GM23338 (cell line): ENCODE results near the gene RAD51B. TPM values are rescaled to one million over a fixed set of nuclear protein-coding genes. Genes with fewer than 3 reads are reported as not detected.
A peak's percentile ranks its signal among the peaks of the same experiment; 100 is the strongest.

Experiments used
- ATAC-seq: fragments of 200-7000 bp; cut with Tn5 transposase; 3 replicates; pipeline ENCODE4 v1.9.1; 2020
- DNase-seq: peaks from one replicate; pipeline ENCODE4 v3.0.0-alpha.2; 2015; ENCODE audit warnings: low spot score
- H2AFZ ChIP-seq: fragments of 200-600 bp; sonication (generic); 2 replicates; pipeline ENCODE4 v1.8.0; 2016; ENCODE audit warnings: antibody characterized with exemption, mild to moderate bottlenecking, moderate library complexity
- H3F3A ChIP-seq: fragments of 200-600 bp; sonication (generic); replicated peaks from 2 replicates; pipeline ENCODE4 v1.8.0; 2017; ENCODE audit warnings: antibody characterized with exemption, mixed run types, low read depth
- H3K27ac ChIP-seq: fragments of 200-600 bp; sonication (generic); 2 replicates; pipeline ENCODE4 v1.6.1; 2016; ENCODE audit warnings: low read depth
- H3K27me3 ChIP-seq: fragments of 200-600 bp; sonication (generic); 2 replicates; pipeline ENCODE4 v1.8.0; 2016; ENCODE audit warnings: mild to moderate bottlenecking, mixed run types, moderate library complexity; ENCODE audit not compliant: insufficient read depth
- H3K36me3 ChIP-seq: fragments of 200-600 bp; sonication (generic); 2 replicates; pipeline ENCODE4 v1.8.0; 2016; ENCODE audit warnings: mild to moderate bottlenecking; ENCODE audit not compliant: insufficient read depth
- H3K4me1 ChIP-seq: fragments of 200-600 bp; sonication (generic); 2 replicates; pipeline ENCODE4 v1.8.0; 2016; ENCODE audit warnings: mild to moderate bottlenecking, moderate library complexity; ENCODE audit not compliant: insufficient read depth
- H3K4me2 ChIP-seq: fragments of 200-600 bp; sonication (generic); 2 replicates; pipeline ENCODE4 v1.7.1; 2017; ENCODE audit warnings: mixed run types
- H3K4me3 ChIP-seq: fragments of 200-600 bp; sonication (generic); 2 replicates; pipeline ENCODE4 v1.6.1; 2016; ENCODE audit warnings: mixed run types
- H3K79me2 ChIP-seq: fragments of 200-600 bp; sonication (generic); replicated peaks from 2 replicates; pipeline ENCODE4 v1.8.0; 2017; ENCODE audit warnings: mild to moderate bottlenecking; ENCODE audit not compliant: insufficient read depth
- H3K9me2 ChIP-seq: fragments of 200-600 bp; sonication (generic); 2 replicates; pipeline ENCODE4 v1.8.0; 2017; ENCODE audit not compliant: insufficient read depth
- H4K20me1 ChIP-seq: fragments of 200-600 bp; sonication (generic); replicated peaks from 2 replicates; pipeline ENCODE4 v1.8.0; 2017; ENCODE audit warnings: mild to moderate bottlenecking; ENCODE audit not compliant: insufficient read depth
- H3K27ac Mint-ChIP-seq: 2 replicates; pipeline ENCODE4 v1.8.0; 2020; ENCODE audit warnings: inconsistent platforms, mild to moderate bottlenecking, moderate library complexity, mixed read lengths
- H3K27me3 Mint-ChIP-seq: 3 replicates; pipeline ENCODE4 v1.8.0; 2022; ENCODE audit warnings: low read depth, mild to moderate bottlenecking, moderate library complexity, mixed read lengths, inconsistent platforms; ENCODE audit not compliant: insufficient read depth, poor library complexity
- H3K36me3 Mint-ChIP-seq: 3 replicates; pipeline ENCODE4 v1.8.0; 2021; ENCODE audit warnings: low read depth, mild to moderate bottlenecking, inconsistent platforms, moderate library complexity, mixed read lengths
- H3K4me1 Mint-ChIP-seq: 3 replicates; pipeline ENCODE4 v1.8.0; 2020; ENCODE audit warnings: mild to moderate bottlenecking, inconsistent platforms, mixed read lengths
- H3K4me3 Mint-ChIP-seq: 3 replicates; pipeline ENCODE4 v1.8.0; 2021; ENCODE audit warnings: moderate library complexity, mild to moderate bottlenecking, inconsistent platforms, mixed read lengths
- H3K9me3 Mint-ChIP-seq: 3 replicates; pipeline ENCODE4 v1.8.0; 2020; ENCODE audit warnings: moderate library complexity, mild to moderate bottlenecking, inconsistent platforms, mixed read lengths
- CTCF ChIP-seq, 2 experiments: fragments of 200-600 bp in 1 of 2; sonication (generic) in 1 of 2; conservative IDR thresholded peaks; 2 replicates each; pipeline versions ENCODE4 v1.5.1 to v1.6.1; 2016 to 2017; ENCODE audit warnings: antibody characterized with exemption in 2 of 2, low read depth in 2 of 2, mild to moderate bottlenecking in 2 of 2, moderate library complexity in 1 of 2
- EZH2phosphoT487 ChIP-seq: fragments of 200-600 bp; sonication (generic); IDR thresholded peaks from one replicate; pipeline ENCODE4 v1.8.1; 2018; ENCODE audit warnings: antibody characterized with exemption; ENCODE audit not compliant: unreplicated experiment
- REST ChIP-seq: IDR thresholded peaks from one replicate; pipeline ENCODE4 v1.6.1; 2018; ENCODE audit warnings: antibody characterized with exemption; ENCODE audit not compliant: unreplicated experiment
- STAT1 ChIP-seq: IDR thresholded peaks from one replicate; pipeline ENCODE4 v1.6.1; 2016; ENCODE audit warnings: antibody characterized with exemption; ENCODE audit not compliant: unreplicated experiment
- ZNF331 ChIP-seq: fragments of 250-450 bp; sonication (Bioruptor Pico); IDR thresholded peaks from 2 replicates; pipeline ENCODE4 v1.5.0; 2020; ENCODE audit warnings: low read depth, mild to moderate bottlenecking, moderate library complexity
- polyA plus RNA-seq: library from polyadenylated mRNA; unstranded; fragments of >200 nt; fragmentation: Nextera tagmentation; extraction: Ambion mirVana; gene quantifications from 2 replicates; pipeline ENCODE4 v1.2.1, GENCODE V29; 2016
- total RNA-seq: library from RNA; depleted of rRNA; stranded (reverse); fragments of >200 nt; shearing (Covaris generic); gene quantifications from 2 replicates; pipeline ENCODE4 v1.2.3, GENCODE V29; 2014
- TF ChIP-seq, protein P1 (sequence below): IDR thresholded peaks from 2 replicates; pipeline ENCODE4 v1.6.1; 2016; ENCODE audit warnings: antibody characterized with exemption

RAD51B gene
- total and polyA plus RNA-seq, 2 experiments from 2014 or later = 15.7 to 29.1 TPM

DNA sequence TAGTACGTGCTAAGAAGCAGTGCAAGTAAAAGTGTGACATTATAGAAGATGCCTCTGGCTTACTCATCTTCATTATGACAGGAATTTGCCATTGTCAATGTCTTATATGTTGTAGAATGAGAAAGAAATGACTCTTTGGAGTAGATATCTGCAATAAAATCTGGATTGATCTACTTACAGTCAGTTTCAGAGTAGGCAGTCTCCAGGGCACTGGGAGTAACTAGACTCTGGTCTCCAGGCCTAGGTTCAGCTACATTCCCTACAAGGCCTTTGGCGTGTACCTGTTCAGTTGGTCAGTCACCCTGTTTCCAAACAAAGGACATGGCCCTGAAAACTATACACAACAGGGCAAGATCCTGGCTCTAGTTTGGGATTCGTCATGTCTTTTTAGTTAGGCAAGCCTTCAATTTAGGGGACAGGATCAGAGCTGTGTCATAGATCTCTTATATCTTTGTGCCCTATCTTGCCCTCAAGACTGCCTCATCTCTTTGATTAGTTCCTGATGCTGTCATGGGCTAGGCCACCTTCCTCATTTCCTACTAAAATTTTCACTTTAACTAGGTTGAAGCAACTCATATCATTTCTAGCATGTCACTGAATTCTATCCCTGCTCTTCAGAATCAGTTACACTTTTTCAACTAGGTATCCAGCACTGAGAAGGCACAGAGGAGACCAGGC, 410.0 kb downstream of the RAD51B start:
- H3K4me3 ChIP-seq = no peak overlapping the region
- no peaks in the 10 kb centered on the region for H3K36me3 ChIP-seq
- Mint-ChIP-seq H3K9me3 (no peaks in the 10 kb centered on the region), H3K4me3 (no peak overlapping the region), H3K4me1 (peaks cover 10% of the 10 kb centered on the region; the same call in 2 of the 3 replicates), H3K36me3 (no peaks in the 10 kb centered on the region; the same call in 2 of the 3 replicates), H3K27me3 (no peaks in the 10 kb centered on the region), H3K27ac (no peak overlapping the region)
- peaks cover 29% of the 10 kb centered on the region for H3K4me1 ChIP-seq
- H4K20me1 ChIP-seq = no peaks in the 10 kb centered on the region
- H3K79me2 ChIP-seq = no peaks in the 10 kb centered on the region
- peak overlapping the region; percentile 87; the same call in 1 of the 2 replicates for H3K27ac ChIP-seq
- no peak overlapping the region for H2AFZ ChIP-seq
- DNase-seq (no peak), ATAC-seq (no peak)
- H3K27me3 ChIP-seq = no peaks in the 10 kb centered on the region
- H3K9me2 ChIP-seq = no peaks in the 10 kb centered on the region
- TF ChIP-seq STAT1 (no peak), REST (no peak), EZH2phosphoT487 (no peak), ZNF331 (CRISPR knock-in tag) (no peak), CTCF (conservative IDR thresholded peaks at IDR 0.05; ENCODE audit: low read depth in 2 of 2) (no peak)
- TF ChIP-seq, protein P1, sequence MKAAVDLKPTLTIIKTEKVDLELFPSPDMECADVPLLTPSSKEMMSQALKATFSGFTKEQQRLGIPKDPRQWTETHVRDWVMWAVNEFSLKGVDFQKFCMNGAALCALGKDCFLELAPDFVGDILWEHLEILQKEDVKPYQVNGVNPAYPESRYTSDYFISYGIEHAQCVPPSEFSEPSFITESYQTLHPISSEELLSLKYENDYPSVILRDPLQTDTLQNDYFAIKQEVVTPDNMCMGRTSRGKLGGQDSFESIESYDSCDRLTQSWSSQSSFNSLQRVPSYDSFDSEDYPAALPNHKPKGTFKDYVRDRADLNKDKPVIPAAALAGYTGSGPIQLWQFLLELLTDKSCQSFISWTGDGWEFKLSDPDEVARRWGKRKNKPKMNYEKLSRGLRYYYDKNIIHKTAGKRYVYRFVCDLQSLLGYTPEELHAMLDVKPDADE = no peak
- H3K4me2 ChIP-seq = no peak overlapping the region
- peaks cover 6% of the 10 kb centered on the region; the same call in 1 of the 2 replicates for H3F3A ChIP-seq
